Common myeloid progenitor, CD34-positive (primary cell): ENCODE results near the gene BID.
"Not testable (repeated sequence)": the region's sequence is repeated elsewhere in the genome, so short reads cannot be mapped to it uniquely, and the experiment has no call there.

Source experiments
- CTCF ChIA-PET: fragments of 350-600 bp; sonication (Branson Sonifier 250); formaldehyde crosslinking; loops from one replicate; lab custom pipeline; 2021; ENCODE audit warnings: antibody characterized with exemption; lab: Charles Lee
- POLR2A ChIA-PET: fragments of 350-600 bp; sonication (Branson Sonifier 250); formaldehyde crosslinking; loops from one replicate; lab custom pipeline; 2021; ENCODE audit warnings: antibody characterized with exemption; lab: Charles Lee
- DNase-seq, 3 donors: peaks; one replicate each; pipeline versions ENCODE4 v3.0.0 to v3.0.0-alpha.2; 2013
- H3K27ac ChIP-seq, 2 experiments: 1 replicate in 1 of 2; 2 replicates in 1 of 2; pipeline ENCODE4 v1.7.0; 2013; ENCODE audit warnings: inconsistent platforms in 2 of 2, low read length in 2 of 2, mild to moderate bottlenecking in 2 of 2, low read depth in 1 of 2, moderate library complexity in 1 of 2; ENCODE audit not compliant: severe bottlenecking in 2 of 2, insufficient read depth in 1 of 2, poor library complexity in 1 of 2
- H3K27me3 ChIP-seq, 5 experiments: replicated peaks in 2 of 5; 1 replicate in 3 of 5; 2 replicates in 2 of 5; pipeline versions ENCODE4 v1.6.1 to v1.7.0; 2013; ENCODE audit warnings: low read length in 4 of 5, mild to moderate bottlenecking in 2 of 5, moderate library complexity in 2 of 5, inconsistent platforms in 1 of 5; ENCODE audit not compliant: insufficient read depth in 5 of 5, control insufficient read depth in 4 of 5
- H3K36me3 ChIP-seq, 4 experiments: 1 replicate in 2 of 4; 2 replicates in 2 of 4; pipeline versions ENCODE4 v1.6.1 to v1.7.0; 2013; ENCODE audit warnings: low read length in 3 of 4, control low read depth in 1 of 4, mild to moderate bottlenecking in 1 of 4; ENCODE audit not compliant: control insufficient read depth in 4 of 4, insufficient read depth in 4 of 4
- H3K4me1 ChIP-seq, 4 experiments: 1 replicate in 3 of 4; 2 replicates in 1 of 4; pipeline versions ENCODE4 v1.6.1 to v1.7.1; 2013; ENCODE audit warnings: low read length in 3 of 4, mild to moderate bottlenecking in 3 of 4, control low read depth in 1 of 4, inconsistent platforms in 1 of 4, moderate library complexity in 1 of 4; ENCODE audit not compliant: control insufficient read depth in 4 of 4, insufficient read depth in 4 of 4; ENCODE audit errors: control extremely low read depth in 1 of 4
- H3K4me3 ChIP-seq, 7 experiments: 1 replicate in 4 of 7; 2 replicates in 3 of 7; pipeline versions ENCODE4 v1.5.1 to v1.7.0; 2013; ENCODE audit warnings: mild to moderate bottlenecking in 7 of 7, low read length in 6 of 7, moderate library complexity in 6 of 7, inconsistent platforms in 2 of 7, low read depth in 2 of 7, control low read depth in 1 of 7; ENCODE audit not compliant: insufficient read depth in 4 of 7, control insufficient read depth in 1 of 7; ENCODE audit errors: extremely low read depth in 1 of 7
- H3K9me3 ChIP-seq, 5 experiments: 1 replicate in 4 of 5; 2 replicates in 1 of 5; pipeline versions ENCODE4 v1.6.1 to v1.7.1; 2013; ENCODE audit warnings: low read length in 4 of 5, mild to moderate bottlenecking in 2 of 5, inconsistent platforms in 1 of 5, low read depth in 1 of 5, moderate library complexity in 1 of 5; ENCODE audit not compliant: control insufficient read depth in 4 of 5, insufficient read depth in 2 of 5; ENCODE audit errors: control extremely low read depth in 1 of 5
- WGBS: methylation state at CpG from one replicate; pipeline ENCODE4 v1.1.5; 2013; ENCODE audit not compliant: insufficient coverage; 5-methylcytosine and 5-hydroxymethylcytosine counted together

Gene BID

DNA sequence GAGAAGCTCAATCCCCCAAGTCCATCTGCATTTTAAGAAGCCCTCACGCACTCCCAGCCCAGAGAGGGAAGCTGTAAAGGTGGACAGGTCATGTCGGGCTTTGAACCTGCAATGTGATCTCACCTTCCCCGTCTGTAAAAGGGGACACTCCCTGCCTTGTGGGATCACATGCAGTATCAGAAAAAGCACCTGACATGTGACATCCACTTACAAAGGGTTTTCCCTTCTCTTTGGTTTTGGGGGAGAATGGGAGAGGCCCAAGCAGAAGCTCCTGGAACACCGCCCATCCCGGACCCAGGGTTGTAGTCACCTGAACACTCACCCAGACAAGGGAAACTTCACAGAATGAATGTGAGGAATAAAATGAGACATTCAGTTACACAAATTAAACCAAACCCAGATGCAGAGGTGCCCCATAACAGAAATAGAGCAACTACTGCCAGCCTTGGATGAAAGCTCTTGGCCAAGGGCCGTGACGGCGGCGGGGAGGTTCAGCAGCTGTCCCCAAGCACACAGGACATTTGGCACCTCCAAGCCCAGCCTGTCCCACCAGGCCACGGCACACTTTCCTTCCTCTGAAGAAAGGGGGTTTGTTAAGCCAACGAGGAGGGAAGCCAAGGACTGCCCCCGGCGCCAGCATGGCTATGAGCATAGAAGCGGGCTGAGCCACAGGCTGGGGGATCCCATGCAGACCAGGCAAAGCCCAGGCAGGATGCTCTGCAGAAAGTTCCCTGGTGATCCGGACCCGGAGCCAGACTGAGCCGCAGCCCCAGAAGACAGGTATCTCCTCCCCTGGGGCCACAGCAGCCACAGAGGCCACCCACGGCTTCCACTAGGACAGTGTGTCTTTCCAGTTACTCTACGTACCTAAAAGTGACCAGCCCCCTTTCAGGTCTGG is 3.8 kb downstream of the BID start:
- 93% methylated on average over 17 of the region's 19 CpGs for WGBS
- Histone ChIP-seq H3K36me3 (peaks cover 0 to 16% (median 3%) of the 10 kb centered on the region in 4 experiments), H3K4me1 (peaks cover 3 to 61% (median 55%) of the 10 kb centered on the region in 4 experiments), H3K27ac (peak overlapping the region in 1 of 2 experiments; percentile 30), H3K27me3 (no peaks in the 10 kb centered on the region), H3K4me3 (no peak overlapping the region), H3K9me3 (no peaks in the 10 kb centered on the region)
- no peak for DNase-seq
- ChIA-PET POLR2A (interaction anchor here (1.1 kb wide), 1 partner anchor 18 kb away, joined by 4 read pairs; no protein-coding TSS in a partner anchor), CTCF (interaction anchor here (1.5 to 5.5 kb wide), 3 partner anchors 10 to 18 kb away, joined by 4 to 47 read pairs (median 12); no protein-coding TSS in a partner anchor)

DNA sequence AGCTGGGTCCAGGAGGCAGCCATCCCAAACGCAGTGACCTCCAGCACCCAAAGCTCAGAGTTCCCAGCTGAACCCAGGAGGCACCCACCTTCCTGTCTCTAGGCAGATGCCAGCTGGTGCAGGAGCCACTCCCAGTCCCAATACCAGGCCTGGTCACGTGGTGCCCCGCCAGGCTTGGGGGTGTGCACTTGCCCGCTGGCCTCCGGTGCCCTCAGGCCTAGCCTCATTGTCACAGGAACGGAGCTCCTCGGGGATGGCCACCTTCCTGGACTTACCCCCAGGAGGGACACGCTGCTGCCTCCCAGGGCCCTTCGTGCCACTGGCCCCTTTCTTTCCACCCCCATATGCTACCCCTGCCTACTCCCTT is 4.6 kb downstream of the BID start:
- H3K36me3 ChIP-seq = peaks cover 0 to 16% (median 3%) of the 10 kb centered on the region in 4 experiments
- POLR2A ChIA-PET = no interaction called here
- 98% methylated on average over 9 of the region's 9 CpGs for WGBS
- no peak overlapping the region for H3K4me3 ChIP-seq
- peaks cover 6 to 60% (median 54%) of the 10 kb centered on the region in 4 experiments for H3K4me1 ChIP-seq
- H3K27me3 ChIP-seq = no peaks in the 10 kb centered on the region
- peak overlapping the region in 1 of 2 experiments; percentile 30 for H3K27ac ChIP-seq
- CTCF ChIA-PET = interaction anchor here (5.5 kb wide), 1 partner anchor 16 kb away, joined by 47 read pairs; no protein-coding TSS in a partner anchor
- H3K9me3 ChIP-seq = no peaks in the 10 kb centered on the region
- no peak for DNase-seq

DNA sequence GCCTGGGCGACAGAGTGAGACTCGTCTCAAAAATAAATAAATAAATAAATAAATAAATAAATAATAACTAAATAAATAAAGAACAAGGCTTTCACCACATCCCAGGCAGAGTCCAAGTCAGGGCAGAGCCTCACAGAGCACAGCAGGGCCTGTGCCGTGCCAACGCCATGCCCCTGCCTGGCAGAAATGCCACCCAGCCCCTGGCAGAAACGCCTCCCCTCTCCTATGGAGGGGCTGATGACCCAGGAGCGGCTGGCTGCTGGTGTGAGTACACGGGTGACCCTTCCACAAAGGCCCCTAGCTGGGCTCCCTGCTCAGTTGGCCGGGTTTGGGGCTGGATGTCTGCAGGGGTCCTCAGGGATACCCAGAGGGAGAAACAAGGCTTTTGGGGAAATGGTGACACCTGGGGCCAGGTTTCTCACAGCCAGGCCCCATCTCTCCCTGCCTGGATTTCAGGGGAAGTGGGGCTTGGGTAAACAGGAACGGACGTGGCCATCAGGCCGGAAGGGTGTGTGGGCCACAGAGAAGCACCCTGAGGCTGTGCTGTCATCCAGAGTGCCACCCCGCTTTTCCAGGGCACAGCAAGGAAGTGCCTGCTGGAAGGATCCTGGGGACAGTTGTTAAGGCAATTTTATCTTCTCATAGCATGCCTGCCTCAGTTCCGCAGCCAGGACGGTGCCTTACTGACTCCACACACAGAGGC is 5.1 kb downstream of the BID start:
- H3K9me3 ChIP-seq = no peaks in the 10 kb centered on the region
- H3K36me3 ChIP-seq = peaks cover 0 to 16% (median 3%) of the 10 kb centered on the region in 4 experiments
- DNase-seq = no peak
- ChIA-PET POLR2A (no interaction called here), CTCF (interaction anchor here (0.7 to 5.5 kb wide), 2 partner anchors 16 to 26 kb away, joined by 3 to 47 read pairs; no protein-coding TSS in a partner anchor)
- H3K4me1 ChIP-seq = peaks cover 9 to 63% (median 55%) of the 10 kb centered on the region in 4 experiments
- WGBS = 78% methylated on average over 9 of the region's 14 CpGs
- H3K27ac ChIP-seq = peak overlapping the region in 1 of 2 experiments; percentile 54
- peak overlapping the region in 1 of 7 experiments; percentile 33 for H3K4me3 ChIP-seq
- H3K27me3 ChIP-seq = no peaks in the 10 kb centered on the region

DNA sequence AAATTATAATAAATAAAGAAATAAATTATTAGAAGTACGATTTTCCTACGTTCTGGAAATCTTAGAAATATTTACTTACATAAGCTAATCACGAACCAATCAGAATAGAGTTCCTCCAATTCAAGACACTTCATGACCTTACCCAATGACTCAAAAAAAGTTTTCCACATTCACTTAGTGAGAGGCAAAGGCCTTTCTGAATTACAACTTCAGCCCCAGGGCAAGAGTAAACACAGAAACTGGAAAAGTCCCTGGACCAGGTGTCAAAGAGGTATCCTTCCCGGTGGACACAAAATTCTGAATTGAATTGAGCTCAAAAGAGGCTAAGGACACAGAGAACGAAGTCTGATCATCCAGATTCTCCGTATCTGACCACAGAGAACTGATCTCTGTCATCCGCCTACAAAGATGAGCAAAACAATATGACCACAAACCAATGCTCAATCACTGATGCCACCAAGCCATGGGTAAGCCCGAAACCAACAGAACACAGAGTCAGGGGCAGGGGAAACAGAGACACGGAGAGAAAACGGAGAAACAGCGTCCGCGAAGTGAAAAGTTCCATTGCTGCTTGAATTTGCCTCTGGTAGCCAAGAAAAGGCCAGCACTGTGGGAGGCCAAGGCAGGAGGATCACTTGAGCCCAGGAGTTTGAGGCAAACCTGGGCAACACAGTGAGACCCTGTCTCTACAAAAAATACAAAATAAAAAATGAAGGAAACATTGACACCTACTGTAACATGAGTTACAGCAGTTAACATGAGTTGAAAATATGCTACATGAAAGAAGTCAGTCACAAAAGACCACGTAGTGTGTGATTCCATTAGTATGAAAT is 6.8 kb downstream of the BID start:
- ChIA-PET CTCF (interaction anchor here (0.9 to 1.4 kb wide), 4 partner anchors 13 to 25 kb away, joined by 3 to 5 read pairs (median 3); no protein-coding TSS in a partner anchor), POLR2A (no interaction called here)
- 94% methylated on average over 12 of the region's 14 CpGs for WGBS
- no peak overlapping the region for H3K4me3 ChIP-seq
- peaks cover 10 to 61% (median 47%) of the 10 kb centered on the region in 4 experiments for H3K4me1 ChIP-seq
- no peak overlapping the region for H3K27ac ChIP-seq
- no peak for DNase-seq
- no peaks in the 10 kb centered on the region for H3K27me3 ChIP-seq
- H3K9me3 ChIP-seq = no peaks in the 10 kb centered on the region
- H3K36me3 ChIP-seq = peaks cover 0 to 16% (median 3%) of the 10 kb centered on the region in 4 experiments

DNA sequence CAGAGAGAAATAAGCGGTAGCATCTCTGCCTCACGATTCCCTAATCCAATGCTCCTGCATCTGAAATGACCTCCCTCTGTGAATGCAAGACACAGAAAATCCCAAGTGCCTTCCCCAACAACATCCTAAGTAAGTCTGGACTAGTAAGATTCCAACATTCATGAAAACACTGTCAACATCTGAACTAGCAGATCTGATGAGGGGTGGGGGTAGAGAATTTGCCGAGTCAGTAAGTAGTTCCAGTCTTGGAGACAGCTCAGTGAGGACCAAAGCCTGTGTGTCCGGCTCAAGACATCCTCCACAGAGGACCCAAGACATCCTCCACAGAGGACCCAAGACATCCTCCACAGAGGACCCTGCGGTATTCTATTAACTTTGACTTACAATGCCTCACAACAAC is 9.4 kb downstream of the BID start:
- H3K4me3 ChIP-seq, H3K9me3 ChIP-seq, H3K27me3 ChIP-seq, POLR2A ChIA-PET, H3K27ac ChIP-seq, DNase-seq: not testable (repeated sequence)
- Histone ChIP-seq H3K4me1 (peaks cover 10 to 47% (median 33%) of the 10 kb centered on the region in 4 experiments), H3K36me3 (peaks cover 0 to 14% (median 3%) of the 10 kb centered on the region in 4 experiments)
- CTCF ChIA-PET = interaction anchor here (0.6 to 1.3 kb wide), 6 partner anchors 12 to 23 kb away, joined by 3 to 6 read pairs (median 4); no protein-coding TSS in a partner anchor
- WGBS = 60% methylated on average over 1 of the region's 5 CpGs

DNA sequence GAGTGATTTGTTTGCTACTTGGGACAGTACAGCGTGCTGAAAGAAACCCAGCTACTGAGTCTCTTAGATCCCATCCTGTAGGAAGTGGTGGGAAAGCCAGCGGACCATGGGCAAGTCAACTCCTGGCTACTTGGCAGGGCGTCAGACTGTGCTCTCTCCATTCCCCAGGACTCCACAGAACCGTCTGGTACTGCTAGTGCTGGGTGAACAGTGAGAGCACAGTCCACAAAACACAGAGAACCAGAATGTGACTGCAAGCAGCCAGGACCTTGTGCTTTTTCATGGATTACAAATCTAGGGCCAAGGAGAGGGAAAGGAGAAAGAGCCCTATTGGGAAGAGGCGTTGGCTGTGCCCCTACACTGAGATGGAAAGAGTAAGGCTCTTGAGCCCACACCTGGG is 10.2 kb downstream of the BID start:
- 80% methylated on average over 5 of the region's 5 CpGs for WGBS
- peaks cover 0 to 10% (median 0%) of the 10 kb centered on the region in 4 experiments for H3K36me3 ChIP-seq
- POLR2A ChIA-PET = interaction anchor here (0.6 to 1.4 kb wide), 2 partner anchors 10 to 13 kb away, joined by 3 to 4 read pairs; no protein-coding TSS in a partner anchor
- no peaks in the 10 kb centered on the region for H3K27me3 ChIP-seq
- no peak overlapping the region for H3K4me3 ChIP-seq
- no peak overlapping the region for H3K27ac ChIP-seq
- H3K9me3 ChIP-seq = no peaks in the 10 kb centered on the region
- CTCF ChIA-PET = interaction anchor here (1.1 to 1.5 kb wide), 4 partner anchors 9 to 21 kb away, joined by 3 to 5 read pairs (median 3); no protein-coding TSS in a partner anchor
- peaks cover 10 to 39% (median 25%) of the 10 kb centered on the region in 4 experiments for H3K4me1 ChIP-seq
- no peak for DNase-seq
